ENCODE measurements around the gene COL21A1.

- TF ChIP-seq, protein P1, sequence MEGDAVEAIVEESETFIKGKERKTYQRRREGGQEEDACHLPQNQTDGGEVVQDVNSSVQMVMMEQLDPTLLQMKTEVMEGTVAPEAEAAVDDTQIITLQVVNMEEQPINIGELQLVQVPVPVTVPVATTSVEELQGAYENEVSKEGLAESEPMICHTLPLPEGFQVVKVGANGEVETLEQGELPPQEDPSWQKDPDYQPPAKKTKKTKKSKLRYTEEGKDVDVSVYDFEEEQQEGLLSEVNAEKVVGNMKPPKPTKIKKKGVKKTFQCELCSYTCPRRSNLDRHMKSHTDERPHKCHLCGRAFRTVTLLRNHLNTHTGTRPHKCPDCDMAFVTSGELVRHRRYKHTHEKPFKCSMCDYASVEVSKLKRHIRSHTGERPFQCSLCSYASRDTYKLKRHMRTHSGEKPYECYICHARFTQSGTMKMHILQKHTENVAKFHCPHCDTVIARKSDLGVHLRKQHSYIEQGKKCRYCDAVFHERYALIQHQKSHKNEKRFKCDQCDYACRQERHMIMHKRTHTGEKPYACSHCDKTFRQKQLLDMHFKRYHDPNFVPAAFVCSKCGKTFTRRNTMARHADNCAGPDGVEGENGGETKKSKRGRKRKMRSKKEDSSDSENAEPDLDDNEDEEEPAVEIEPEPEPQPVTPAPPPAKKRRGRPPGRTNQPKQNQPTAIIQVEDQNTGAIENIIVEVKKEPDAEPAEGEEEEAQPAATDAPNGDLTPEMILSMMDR (IDR thresholded peaks at IDR 0.05), result no peak
- TF ChIP-seq POLR2A (IDR thresholded peaks at IDR 0.05) (no peak), POLR2AphosphoS5 (IDR thresholded peaks at IDR 0.05) (no peak)
These were observed 153.6 kb downstream of the COL21A1 start for GRCh38 chr6:56093776-56094175.

All from gastroesophageal sphincter (tissue), 3 donors.